Ammon's horn (tissue), 1 donor: ENCODE measurements around the gene VPS52.
A peak's percentile ranks its signal among the peaks of the same experiment; 100 is the strongest.
"Not testable (repeated sequence)": the region's sequence is repeated elsewhere in the genome, so short reads cannot be mapped to it uniquely, and the experiment has no call there.

ENCODE experiments used
- DNase-seq: peaks from one replicate; pipeline ENCODE4 v3.0.0-alpha.2; 2016; ENCODE audit warnings: low spot score

VPS52 gene

DNA sequence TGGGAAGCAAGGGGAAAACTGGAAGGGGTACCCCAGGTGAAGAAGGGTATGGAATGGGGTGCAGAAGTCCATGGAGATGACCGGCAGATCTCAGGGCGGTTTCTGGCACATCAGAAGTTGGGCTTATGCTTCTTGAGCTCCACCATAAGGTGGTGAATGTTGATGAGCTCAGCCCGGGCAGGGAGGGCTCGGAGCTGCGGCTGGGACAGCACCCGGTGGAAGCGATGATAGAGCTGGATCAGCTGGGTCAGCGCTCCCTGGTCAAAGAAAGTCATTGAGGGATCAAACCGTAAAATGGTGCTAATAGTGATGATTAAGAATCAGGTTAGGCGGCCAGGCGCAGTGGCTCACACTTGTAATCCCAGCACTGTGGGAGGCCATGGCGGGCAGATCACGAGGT, 20.9 kb downstream of the VPS52 start:
- DNase-seq: no peak

DNA sequence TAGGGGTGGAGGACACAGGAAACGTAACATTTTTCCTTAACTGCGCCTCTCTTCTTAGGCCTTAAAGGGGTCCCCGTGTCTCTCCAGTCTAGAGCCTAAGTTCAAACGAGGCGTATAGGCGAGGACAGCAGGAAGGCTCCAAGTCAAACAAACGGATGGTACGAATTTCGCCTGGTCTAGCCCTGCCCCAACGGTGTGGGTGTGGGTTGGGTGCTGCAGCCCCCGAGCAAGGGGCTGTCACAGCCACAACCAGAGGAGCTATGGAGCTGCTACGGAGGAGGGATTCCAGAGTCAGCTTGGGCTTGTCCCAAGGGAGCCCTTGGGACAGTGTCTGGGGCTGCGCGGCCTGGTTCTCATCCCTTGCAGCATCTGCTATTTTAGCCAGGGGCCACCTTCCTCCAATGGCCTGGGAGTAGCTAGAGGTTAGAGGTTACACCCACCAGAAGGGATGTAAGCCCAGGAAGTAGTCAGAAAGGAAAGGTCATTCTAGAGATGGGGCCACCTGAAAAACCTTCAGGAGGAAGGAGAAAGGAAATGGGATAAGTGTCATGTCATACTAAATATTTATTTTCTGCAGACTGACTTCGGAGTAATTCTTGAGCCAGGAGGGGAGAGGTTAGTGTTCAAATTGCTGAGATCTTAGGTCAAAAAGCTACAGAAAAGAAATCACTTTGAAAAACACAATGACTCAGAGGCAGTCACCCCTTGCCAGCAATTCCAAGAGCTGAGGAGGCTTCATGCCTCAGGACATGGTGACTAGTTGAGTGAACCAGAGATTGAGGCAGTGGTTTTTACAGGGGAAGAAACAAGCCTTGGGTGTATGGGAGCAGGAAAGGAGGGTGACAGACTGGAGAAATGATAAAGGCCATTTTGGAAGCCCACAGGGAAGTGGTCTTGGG, 21.7 kb downstream of the VPS52 start:
- no peak for DNase-seq

DNA sequence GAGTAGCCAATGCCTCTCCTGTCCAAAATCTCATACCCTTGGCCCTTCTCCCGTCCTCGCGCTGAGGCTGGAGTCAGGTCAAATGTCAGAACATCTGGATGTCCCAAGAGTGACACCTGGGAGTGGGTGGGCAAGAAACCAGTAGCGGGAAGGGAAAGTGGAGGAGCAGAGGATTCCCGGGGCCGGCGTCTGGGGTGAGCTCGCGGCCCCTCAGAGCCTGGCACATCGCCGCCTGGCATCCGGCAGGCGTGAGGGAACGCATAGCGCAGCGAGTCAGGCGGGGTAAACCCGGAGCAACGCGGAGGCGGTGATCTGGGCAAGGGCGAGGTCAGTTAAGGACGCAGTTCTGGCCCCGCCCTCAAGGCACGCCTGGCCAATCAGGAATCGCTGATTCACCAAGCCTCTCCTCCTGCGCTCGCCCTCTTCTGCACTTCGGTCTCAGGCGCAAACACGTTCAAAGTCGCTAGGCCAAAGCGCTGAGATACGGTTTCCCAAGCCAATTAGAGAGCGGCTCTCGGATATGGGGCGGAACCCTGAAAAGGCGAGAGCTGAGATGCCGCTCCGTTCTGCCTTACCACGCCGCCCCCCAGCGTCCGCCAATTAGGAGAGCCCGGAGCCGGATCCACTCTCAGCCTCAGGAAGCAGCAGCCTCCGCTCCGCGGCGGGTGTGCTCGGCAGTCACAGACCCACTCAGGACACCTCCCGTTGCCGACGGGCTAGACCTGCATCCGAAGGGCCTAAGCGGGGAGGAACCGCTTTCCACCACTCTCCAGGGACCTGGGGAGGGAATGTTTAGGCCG, 22.5 kb downstream of the VPS52 start:
- peak; percentile 100 for DNase-seq

DNA sequence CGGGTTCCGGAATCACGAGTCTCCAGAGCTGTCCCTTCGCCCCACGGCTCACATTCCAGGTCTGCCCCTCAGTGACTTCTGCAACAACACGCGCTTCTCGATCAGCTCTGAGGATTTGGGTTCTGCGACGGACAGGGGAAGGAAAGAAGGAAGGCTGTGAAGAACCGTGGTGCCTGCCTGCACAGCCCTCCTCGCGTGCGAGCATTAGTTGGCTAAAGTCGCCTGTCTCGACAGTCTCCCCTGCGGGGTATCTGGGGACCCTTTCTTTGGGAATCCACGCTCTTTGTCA, 23.1 kb downstream of the VPS52 start:
- no peak for DNase-seq

DNA sequence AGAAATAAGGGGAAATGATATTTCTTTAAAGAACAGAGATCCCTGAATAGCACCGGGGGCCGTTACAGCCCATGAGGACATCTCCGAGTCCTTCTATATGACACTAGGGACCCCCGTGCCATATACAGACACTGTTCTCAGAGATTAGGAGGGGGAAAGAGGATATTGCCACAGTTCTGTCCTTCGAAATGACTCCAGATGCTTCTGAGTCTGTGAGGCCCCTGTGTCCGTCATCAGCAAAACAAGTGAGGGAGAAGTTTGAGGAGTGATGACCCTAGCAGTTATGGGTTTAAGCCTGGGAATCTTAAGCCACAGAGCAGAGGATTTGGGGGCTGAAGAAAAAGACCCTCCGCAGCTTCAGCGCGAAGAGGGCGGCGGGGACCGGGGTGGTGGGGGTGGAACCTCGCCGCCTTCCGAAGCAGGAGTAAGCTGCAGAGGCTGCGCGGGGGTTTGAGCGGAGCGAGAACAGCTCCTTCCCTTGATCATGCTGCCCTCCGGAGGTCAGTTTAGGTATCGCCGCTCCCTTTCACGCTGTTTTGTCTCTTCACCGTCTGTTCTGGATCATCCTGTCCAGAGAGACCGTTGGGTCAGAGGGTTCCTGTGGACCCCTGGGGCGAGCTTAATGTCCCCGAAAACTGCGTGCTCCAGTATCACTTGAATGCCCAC, 23.6 kb downstream of the VPS52 start:
- DNase-seq: peak; percentile 91

DNA sequence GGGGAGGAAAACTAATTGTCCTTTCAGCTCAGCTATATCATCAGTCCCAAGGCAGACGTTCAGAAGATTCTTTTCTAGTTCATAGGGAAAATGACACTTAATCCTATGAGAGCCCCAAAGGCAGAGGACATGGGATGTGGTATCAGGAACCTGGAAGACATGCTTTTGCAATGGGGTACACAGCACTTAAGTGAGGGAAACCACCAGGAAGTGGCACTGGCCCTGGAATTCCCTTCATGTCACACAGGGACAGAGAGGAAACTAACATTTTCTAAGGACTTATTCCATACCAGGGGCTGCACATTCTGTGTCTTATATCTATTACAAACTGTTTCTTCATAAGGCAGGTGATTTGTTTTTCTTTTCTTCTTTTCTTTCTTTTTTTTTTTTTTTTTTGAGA, 28.2 kb downstream of the VPS52 start:
- no peak for DNase-seq

DNA sequence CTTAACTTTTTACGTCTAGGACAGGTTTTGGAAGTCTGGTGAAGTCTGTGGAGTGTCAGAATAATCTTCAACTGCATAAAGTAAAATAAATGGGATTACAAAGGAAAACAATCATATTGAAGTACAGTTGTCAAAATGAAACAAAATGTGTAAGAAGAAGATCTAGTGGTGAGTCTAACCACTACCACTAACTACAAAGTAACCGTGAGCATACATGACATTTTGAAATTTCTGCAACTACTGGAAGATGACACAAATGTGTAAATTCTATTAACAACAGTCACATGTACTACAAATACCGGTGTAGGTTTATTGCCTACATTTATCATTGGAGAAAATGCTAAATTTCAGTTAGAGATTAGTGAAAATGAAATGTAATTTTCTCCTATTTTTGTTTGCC, 29.7 kb downstream of the VPS52 start:
- no peak for DNase-seq

DNA sequence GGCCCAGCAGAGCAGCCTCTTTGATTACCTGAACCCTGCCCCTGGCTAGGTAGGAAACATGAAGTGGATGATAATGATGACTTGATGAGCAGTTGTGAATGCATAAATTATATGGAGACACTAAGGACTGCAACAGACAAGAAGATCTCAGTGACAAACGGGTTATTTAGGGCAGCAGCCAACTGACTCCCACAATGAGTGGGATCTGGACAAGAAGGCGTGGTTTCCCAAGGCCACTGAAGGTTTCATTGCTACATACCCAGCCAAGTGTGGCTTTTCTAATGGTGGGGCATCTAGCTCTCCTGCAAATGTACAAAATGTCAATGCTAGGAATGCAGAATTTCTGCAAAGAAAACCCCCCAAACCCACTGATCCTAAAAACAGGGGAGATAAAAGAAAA, 33.9 kb downstream of the VPS52 start:
- DNase-seq: no peak

DNA sequence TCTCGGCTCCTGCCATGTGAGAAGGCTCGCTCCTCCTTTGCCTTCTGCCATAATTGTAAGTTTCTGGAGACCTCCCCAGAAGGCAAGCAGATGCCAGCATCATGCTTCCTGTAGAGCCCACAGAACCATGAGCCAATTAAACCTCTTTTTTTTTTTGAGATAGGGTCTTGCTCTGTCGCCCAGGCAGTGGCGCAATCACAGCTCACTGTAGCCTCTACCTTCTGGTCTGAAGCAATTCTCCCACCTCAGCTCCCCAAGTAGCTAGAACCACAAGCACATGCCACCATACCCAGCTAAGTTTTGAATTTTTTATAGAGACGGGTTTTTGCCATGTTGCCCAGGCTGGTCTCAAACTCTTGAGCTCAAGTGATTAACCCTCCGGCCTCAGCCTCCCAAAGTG, 34.8 kb downstream of the VPS52 start:
- DNase-seq: no peak

DNA sequence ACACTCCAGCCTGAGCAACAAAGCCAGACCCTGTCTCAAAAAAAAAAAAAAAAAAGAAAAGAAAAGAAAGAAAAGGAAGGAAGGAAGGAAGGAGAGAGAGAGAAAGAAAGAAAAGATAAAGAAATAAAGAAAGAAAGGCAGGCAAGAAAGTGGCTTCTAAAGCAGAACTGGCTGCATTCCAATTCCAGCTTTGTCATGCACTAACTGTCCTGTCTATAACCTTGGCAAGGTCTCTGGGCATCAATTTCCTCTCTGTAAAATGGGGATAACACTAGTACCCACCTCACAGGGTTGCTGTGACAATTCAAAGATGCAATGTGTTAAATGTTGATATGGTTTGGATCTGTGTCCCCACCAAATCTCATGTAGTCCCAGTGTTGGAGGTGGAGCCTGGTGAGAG, 35.3 kb downstream of the VPS52 start:
- no peak for DNase-seq

DNA sequence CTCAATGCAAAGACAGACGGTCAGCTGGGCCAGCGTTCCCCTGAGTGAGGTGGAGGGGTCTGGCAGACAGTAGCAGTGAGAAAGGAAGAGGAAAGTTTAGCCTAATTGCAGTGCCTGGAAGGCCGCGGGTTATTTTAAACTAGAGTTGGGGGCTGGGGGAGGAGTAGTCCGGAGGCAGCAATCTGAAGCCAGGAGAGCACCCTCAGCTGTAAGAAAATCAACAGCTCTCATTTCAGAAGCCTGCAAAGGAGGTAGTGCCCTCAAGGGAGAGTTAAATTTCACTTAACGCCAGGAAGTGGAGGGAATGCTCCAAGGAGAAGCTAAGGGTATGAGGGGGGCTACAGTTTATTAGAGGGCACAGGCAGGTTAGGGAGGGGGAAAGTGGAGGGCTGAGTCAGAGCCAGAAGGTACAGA, 36.4 kb downstream of the VPS52 start:
- DNase-seq: no peak

DNA sequence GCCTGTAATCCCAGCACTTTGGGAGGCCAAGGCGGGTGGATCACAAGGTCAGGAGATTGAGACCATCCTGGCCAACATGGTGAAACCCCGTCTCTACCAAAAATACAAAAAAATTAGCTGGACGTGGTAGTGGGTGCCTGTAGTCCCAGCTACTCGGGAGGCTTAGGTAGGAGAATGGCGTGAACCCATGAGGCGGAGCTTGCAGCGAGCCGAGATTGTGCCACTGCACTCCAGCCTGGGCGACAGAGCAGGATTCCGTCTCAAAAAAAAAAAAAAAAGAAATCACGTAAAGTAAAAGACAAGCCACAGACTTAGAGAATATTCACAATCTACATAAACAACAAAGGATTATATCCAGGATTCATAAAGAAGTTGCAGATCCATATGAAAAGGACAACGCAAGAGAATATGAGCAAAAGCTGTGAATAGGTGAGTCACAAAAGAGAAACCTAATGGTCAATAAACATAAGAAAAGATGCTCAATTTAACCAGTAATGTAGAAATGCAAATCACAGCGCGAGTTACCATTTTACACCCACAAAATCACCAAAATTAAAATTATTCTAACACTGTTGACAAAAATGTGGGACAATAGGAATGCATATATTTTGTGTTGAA, 45.1 kb downstream of the VPS52 start:
- not testable (repeated sequence) for DNase-seq

DNA sequence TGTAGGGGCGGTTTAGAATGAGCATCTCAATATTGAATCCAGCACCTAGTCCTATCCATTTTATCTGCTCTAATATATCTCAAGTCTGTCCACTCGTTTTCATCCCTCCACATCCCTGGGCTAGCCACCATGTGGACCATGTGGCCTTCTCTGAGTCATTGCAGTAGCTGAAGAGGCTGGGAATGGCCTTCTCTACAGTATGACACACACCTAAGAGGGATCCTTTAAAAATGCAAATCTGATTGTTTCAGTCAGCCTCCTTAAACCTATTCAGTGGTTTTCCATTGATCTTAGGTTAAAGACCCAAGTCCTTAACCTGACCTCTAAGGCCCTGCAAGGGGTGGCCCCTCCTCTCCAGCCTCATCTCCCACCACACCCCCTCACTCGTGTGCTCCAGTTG, 54.0 kb downstream of the VPS52 start:
- no peak for DNase-seq

DNA sequence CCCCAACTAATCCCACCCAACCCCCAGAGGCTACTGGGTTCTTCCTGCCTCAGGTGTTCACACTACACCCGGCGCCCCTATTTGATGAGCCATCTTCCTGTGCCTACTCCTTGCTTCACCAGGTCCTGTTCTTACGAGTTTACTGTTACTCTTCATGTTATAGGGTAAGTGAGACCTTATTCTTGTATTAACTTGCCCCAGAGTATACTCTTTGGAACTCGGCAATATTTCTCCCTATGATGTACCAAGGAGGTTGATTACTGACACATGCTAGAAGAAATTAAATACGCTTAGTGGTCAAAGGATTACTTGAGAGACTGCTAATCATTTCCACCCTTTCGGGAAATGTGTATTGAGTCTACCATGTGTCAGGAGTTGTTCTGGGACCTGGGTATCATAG, 54.4 kb downstream of the VPS52 start:
- DNase-seq: no peak

DNA sequence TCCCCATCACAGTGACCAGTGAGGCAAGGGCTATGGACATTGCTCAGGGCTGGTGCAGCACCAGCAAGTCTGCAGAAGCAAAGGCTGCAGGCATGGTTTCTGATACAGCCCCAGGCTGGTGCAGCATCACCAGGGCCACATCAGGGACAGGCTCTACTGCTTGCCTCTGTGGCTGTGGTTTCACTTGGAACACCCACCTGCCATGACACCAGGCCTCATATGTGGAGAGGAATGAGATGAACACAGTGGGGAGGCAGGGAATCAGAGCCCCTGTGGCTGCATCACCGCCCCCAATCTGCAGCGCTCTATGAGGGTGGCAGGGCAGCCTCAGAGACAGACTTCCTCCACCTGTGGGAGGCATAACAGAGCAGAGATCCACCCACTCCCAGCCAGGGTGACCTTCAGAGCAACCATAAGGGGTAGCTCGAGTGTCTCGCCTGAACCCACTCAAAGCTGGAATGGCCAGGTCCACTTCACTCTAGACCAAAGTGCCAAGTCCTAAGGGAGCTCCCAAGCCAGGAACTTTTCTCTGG, 55.5 kb downstream of the VPS52 start:
- DNase-seq: no peak

DNA sequence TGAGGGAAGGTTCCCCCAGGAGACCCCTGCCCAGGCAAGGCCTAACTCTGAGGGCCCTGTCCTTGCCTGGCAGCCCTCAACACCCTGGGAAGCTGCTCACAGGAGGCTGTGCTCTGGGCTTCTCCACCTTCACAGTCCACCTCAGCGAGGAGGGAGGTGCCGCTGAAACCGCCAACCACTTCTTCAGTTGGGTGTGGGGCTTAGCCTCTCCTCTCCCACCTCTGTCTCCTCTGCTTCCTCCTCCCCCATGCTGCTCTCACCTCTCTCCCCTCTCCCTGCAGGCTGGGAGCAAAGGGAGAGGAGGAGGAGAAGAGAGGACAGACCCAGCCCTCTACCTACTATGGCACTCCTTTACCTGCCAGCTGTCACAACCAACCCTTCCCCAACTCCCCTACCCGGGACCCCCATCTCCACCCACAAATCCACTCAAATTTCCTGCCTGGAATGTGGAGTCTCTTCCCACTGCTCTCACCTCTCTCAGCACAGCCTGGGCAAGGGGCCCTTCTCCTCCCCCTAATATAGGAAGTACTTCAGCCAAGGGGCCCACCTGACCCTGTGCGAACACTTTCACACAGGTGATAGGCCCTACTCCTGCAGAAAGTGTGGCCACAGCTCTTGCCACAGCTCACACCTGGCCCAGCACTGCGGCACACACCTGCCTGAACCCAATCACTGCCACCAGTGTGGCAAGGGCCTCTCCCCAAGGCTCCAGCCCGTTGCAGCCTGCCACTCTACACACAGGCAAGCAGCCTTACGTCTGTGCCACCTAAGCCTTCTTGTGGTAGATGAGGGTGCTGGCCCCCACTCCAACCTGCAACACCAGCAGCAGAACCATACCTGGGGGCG, 56.2 kb downstream of the VPS52 start:
- DNase-seq: no peak

DNA sequence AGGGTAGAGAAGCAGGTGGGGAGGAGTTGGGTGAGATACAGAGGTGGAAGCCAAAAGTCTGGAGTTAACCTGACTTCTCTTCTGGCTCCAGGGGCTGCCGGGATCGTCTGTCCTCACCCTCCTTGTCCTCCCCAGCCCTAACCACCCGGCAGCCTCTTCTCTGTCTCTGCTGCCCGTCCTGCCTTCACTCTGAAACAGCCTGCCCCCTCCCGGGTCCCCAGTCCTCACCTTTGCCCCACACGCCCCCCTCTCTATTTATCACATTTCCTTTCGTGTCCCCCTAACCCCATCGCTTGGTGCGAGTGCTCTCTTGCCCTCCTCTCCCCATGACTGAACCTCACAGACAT, 57.7 kb downstream of the VPS52 start:
- no peak for DNase-seq

DNA sequence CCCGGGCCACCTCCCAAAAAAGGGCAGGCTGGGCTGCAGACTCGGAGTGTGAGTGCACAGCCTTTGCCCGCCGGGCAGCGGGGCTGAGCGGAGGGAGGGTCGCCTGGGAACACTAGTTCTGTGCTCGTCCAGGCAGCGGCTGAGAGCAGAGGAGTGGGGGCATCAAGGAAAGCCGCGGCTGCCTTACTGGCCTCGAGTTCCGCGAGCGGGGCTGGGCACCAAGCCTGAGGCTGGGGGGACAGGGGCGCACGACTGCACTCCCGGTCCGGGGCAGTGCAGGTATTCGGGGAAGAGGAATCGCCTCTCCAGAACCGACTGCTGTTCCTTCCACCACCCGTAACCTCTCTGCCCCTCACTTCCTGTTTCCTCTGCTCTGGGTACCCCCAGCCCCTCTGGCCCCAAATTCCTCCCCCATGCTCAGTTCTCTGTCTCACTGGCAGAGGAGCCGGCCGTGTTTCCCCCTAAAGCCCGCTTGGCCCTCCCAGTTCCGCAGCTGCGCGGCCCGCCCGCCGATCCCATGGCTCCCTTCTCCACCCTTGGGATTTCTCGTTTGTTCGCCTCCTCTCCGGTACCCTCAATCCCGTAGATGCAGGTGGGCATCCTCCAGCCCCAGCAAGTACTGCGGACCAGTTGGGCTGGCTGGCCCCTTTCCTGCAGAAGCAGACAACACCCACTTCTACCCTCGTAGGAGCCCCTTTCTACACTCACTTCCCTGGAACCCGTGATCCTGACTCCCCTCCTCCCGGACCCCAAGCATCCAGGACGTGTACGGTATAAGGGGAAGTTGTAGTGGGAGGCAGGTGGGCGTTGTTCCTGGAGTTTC, 58.3 kb downstream of the VPS52 start:
- no peak for DNase-seq

DNA sequence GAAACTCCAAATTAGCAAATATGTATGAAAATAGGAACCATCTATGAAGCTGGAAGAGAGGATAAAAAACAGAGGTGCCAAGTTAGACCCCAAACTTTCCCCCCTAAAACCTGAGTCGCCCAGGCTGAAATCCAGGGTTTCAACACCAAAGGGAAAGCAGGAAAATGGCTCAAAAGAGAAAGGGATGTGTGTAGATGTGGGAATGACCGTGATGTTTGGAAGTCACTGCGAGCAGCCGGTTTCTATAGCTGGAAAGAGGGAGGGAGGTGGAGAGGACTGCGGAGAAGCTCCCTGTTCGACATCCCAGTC, 58.9 kb downstream of the VPS52 start:
- no peak for DNase-seq

DNA sequence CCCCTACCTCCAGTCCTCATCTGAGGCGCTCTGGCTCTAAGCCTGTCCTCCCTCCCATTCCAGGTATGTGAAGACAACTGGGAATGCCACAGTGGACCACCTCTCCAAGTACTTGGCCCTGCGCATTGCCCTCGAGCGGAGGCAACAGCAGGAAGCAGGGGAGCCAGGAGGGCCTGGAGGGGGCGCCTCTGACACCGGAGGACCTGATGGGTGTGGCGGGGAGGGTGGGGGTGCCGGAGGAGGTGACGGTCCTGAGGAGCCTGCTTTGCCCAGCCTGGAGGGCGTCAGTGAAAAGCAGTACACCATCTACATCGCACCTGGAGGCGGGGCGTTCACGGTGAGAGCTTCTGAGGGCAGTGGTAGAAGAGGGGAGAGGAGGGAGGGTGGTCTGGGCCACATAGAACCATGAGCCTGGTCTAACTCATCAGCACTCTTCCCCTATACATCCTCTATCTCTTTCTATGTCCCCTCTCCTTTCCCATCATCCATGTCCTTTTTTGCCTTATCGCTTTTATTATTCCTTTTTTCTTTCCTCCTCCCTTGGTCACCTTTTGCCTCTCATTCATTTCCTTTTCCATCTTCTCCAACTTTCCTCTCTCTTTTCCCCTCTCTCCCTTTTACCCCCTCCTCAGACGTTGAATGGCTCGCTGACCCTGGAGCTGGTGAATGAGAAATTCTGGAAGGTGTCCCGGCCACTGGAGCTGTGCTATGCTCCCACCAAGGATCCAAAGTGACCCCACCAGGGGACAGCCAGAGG, 59.8 kb downstream of the VPS52 start:
- DNase-seq: no peak
